Endodermal cell (in vitro differentiated cells): ENCODE measurements around the gene MAVS. TPM values are rescaled to one million over a fixed set of nuclear protein-coding genes. Genes with fewer than 3 reads are reported as not detected.
A peak's percentile ranks its signal among the peaks of the same experiment; 100 is the strongest.

Experiments
- DNase-seq: peaks from one replicate; pipeline ENCODE4 v3.0.0-alpha.2; 2017
- H3K27ac ChIP-seq: 2 replicates; pipeline ENCODE4 v1.5.1; 2013; ENCODE audit warnings: mild to moderate bottlenecking, low read depth, low read length, moderate library complexity
- H3K27me3 ChIP-seq: 2 replicates; pipeline ENCODE4 v1.6.1; 2013; ENCODE audit warnings: mild to moderate bottlenecking, low read length, moderate library complexity; ENCODE audit not compliant: insufficient read depth, control insufficient read depth, poor library complexity, severe bottlenecking
- H3K36me3 ChIP-seq: 2 replicates; pipeline ENCODE4 v1.7.0; 2013; ENCODE audit warnings: mild to moderate bottlenecking, low read length, moderate library complexity; ENCODE audit not compliant: control insufficient read depth, insufficient read depth
- H3K4me1 ChIP-seq: one replicate; pipeline ENCODE4 v1.7.0; 2013; ENCODE audit warnings: low read length; ENCODE audit not compliant: control insufficient read depth, insufficient read depth
- H3K4me3 ChIP-seq: 2 replicates; pipeline ENCODE4 v1.5.1; 2013; ENCODE audit warnings: mild to moderate bottlenecking, low read length, moderate library complexity
- H3K9ac ChIP-seq: 2 replicates; pipeline ENCODE4 v1.6.1; 2013; ENCODE audit warnings: mild to moderate bottlenecking, low read length, moderate library complexity; ENCODE audit not compliant: poor library complexity, severe bottlenecking; ENCODE audit errors: extremely low read depth
- H3K9me3 ChIP-seq: 2 replicates; pipeline ENCODE4 v1.6.1; 2013; ENCODE audit warnings: mild to moderate bottlenecking, low read length, moderate library complexity; ENCODE audit not compliant: control insufficient read depth
- H3K27ac Mint-ChIP-seq: 2 replicates; pipeline ENCODE4 v1.8.0; 2020; ENCODE audit warnings: mixed read lengths
- H3K27me3 Mint-ChIP-seq: 2 replicates; pipeline ENCODE4 v1.8.0; 2021; ENCODE audit warnings: mild to moderate bottlenecking, mixed read lengths; ENCODE audit not compliant: insufficient read depth
- H3K36me3 Mint-ChIP-seq: 2 replicates; pipeline ENCODE4 v1.8.0; 2020; ENCODE audit warnings: low read depth, mixed read lengths
- H3K4me1 Mint-ChIP-seq: 2 replicates; pipeline ENCODE4 v1.8.0; 2020; ENCODE audit warnings: mixed read lengths
- H3K4me3 Mint-ChIP-seq: 2 replicates; pipeline ENCODE4 v1.8.0; 2020; ENCODE audit warnings: mild to moderate bottlenecking, moderate library complexity, mixed read lengths
- H3K9me3 Mint-ChIP-seq: 2 replicates; pipeline ENCODE4 v1.8.0; 2020; ENCODE audit warnings: mild to moderate bottlenecking, mixed read lengths
- CTCF ChIP-seq: fragments of 200-600 bp; sonication (generic); conservative IDR thresholded peaks from 2 replicates; pipeline ENCODE4 v1.5.0; 2021; ENCODE audit warnings: antibody characterized with exemption, mild to moderate bottlenecking
- WGBS, 2 experiments: methylation state at CpG; one replicate each; pipeline versions ENCODE4 v1.1.5 to v1.1.7; 2013; ENCODE audit warnings: missing lambda C conversion rate in 2 of 2, mixed read lengths in 1 of 2; ENCODE audit not compliant: insufficient coverage in 1 of 2, insufficient read length in 1 of 2; 5-methylcytosine and 5-hydroxymethylcytosine counted together
- total RNA-seq, 2 donors: library from RNA; stranded (reverse); fragmentation: NEBNext Ultra II Directional in 1 of 2; extraction: Animal tissue kit (Norgen Biotek cat#: 25700) in 1 of 2; gene quantifications; 2 replicates in 1 of 2; 3 replicates in 1 of 2; pipeline ENCODE4 v1.2.1, GENCODE V29; 2021

The MAVS gene
- total RNA-seq, 2 donors from 2014 or later = 43.1 to 43.2 TPM

GRCh38 chr20:3898639-3899038, 52.0 kb downstream of the MAVS start:
- no peak overlapping the region for H3K4me3 Mint-ChIP-seq
- H3K27me3 ChIP-seq = no peaks in the 10 kb centered on the region
- H3K9me3 ChIP-seq = no peaks in the 10 kb centered on the region
- no peak for TF ChIP-seq CTCF
- peaks cover 21% of the 10 kb centered on the region for H3K4me1 Mint-ChIP-seq
- H3K36me3 ChIP-seq = peaks cover 46% of the 10 kb centered on the region
- H3K36me3 Mint-ChIP-seq = peaks cover 22% of the 10 kb centered on the region
- H3K4me3 ChIP-seq = no peak overlapping the region
- no peaks in the 10 kb centered on the region for H3K27me3 Mint-ChIP-seq
- WGBS, 2 experiments = 94% methylated on average over 4 of the region's 4 CpGs; no CpG with 5 or more reads in 1 of the 2 experiments
- H3K27ac ChIP-seq = no peak overlapping the region
- H3K9ac ChIP-seq = no peak overlapping the region
- no peaks in the 10 kb centered on the region for H3K4me1 ChIP-seq
- no peaks in the 10 kb centered on the region for H3K9me3 Mint-ChIP-seq
- peak overlapping the region; percentile 52 for H3K27ac Mint-ChIP-seq
- DNase-seq = no peak

GRCh38 chr20:3900187-3900604, 53.6 kb downstream of the MAVS start:
- 94 to 97% methylated on average over 3 of the region's 3 CpGs for WGBS, 2 experiments
- no peaks in the 10 kb centered on the region for H3K27me3 ChIP-seq
- no peaks in the 10 kb centered on the region for H3K4me1 ChIP-seq
- Mint-ChIP-seq H3K36me3 (peaks cover 21% of the 10 kb centered on the region), H3K4me3 (no peak overlapping the region), H3K27ac (peak overlapping the region; percentile 41), H3K27me3 (no peaks in the 10 kb centered on the region), H3K9me3 (no peaks in the 10 kb centered on the region), H3K4me1 (peaks cover 19% of the 10 kb centered on the region)
- no peak overlapping the region for H3K27ac ChIP-seq
- peaks cover 40% of the 10 kb centered on the region for H3K36me3 ChIP-seq
- no peak overlapping the region for H3K9ac ChIP-seq
- no peak for DNase-seq
- H3K4me3 ChIP-seq = no peak overlapping the region
- TF ChIP-seq CTCF = no peak
- H3K9me3 ChIP-seq = no peaks in the 10 kb centered on the region

GRCh38 chr20:3901028-3901705, 54.5 kb downstream of the MAVS start:
- no peak for TF ChIP-seq CTCF

More at GRCh38 chr20:3901028-3901705, 54.5 kb downstream of the MAVS start:
- peaks cover 15% of the 10 kb centered on the region for H3K4me1 Mint-ChIP-seq
- Histone ChIP-seq H3K27ac (no peak overlapping the region), H3K4me1 (no peaks in the 10 kb centered on the region), H3K9ac (no peak overlapping the region), H3K4me3 (no peak overlapping the region), H3K36me3 (peaks cover 34% of the 10 kb centered on the region), H3K27me3 (no peaks in the 10 kb centered on the region), H3K9me3 (no peaks in the 10 kb centered on the region)
- H3K4me3 Mint-ChIP-seq = no peak overlapping the region
- no peak for DNase-seq
- WGBS, 2 experiments = 100% methylated on average over 1 to 2 of the region's 3 CpGs
- no peaks in the 10 kb centered on the region for H3K9me3 Mint-ChIP-seq
- no peaks in the 10 kb centered on the region for H3K27me3 Mint-ChIP-seq
- H3K36me3 Mint-ChIP-seq = peaks cover 21% of the 10 kb centered on the region
- H3K27ac Mint-ChIP-seq = peak overlapping the region; percentile 8
